Adrenal gland (tissue), 5 donors: ENCODE results near the gene ESRP2.

Experiments
- POLR2A ChIP-seq, 2 donors: fragments of 450-650 bp; IDR thresholded peaks; one replicate each; pipeline ENCODE4 v1.6.1; 2017; ENCODE audit warnings: antibody characterized with exemption in 2 of 2, mild to moderate bottlenecking in 2 of 2, moderate library complexity in 1 of 2
- TF ChIP-seq, protein P1 (sequence below), 6 experiments: fragments of 450-650 bp in 4 of 6; fragments of 200-600 bp in 2 of 6; sonication (generic) in 1 of 6; IDR thresholded peaks; 1 replicate in 5 of 6; 2 replicates in 1 of 6; pipeline versions ENCODE4 v1.5.1 to v1.8.0; 2016 to 2021; ENCODE audit warnings: antibody characterized with exemption in 6 of 6, mild to moderate bottlenecking in 2 of 6, moderate library complexity in 1 of 6
- donor health status: DM: no; HTN: no; CAD: no.

DNA sequence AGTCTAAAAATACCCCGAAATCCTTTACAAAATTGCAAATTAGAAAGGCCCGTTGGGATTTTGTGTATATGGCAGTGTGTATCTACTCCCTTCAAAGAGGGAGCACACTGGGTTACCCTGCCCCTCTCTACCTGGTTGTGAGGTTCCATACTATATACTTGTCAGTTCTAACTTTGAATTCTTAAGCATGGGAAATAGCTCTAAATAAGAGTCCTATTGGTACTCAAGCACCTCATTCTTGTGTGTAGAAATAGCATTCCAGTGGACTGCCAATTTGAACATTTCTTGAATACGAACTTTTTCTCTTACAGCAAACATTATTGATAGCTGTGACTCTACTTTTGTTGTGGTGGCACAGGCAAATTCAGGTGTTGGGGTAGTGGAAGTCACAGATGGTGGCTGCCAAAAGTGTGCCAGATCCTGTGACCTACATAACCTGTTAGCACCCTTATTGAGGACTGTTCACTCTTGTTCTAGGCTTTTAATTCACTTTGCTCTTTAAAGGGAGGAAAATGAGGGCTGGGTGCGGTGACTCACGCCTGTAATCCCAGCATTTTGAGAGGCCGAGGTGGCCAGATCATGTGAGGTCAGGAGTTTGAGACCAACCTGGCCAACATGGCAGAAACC lies 16.1 kb downstream of the ESRP2 start:
- TF ChIP-seq, protein P1, sequence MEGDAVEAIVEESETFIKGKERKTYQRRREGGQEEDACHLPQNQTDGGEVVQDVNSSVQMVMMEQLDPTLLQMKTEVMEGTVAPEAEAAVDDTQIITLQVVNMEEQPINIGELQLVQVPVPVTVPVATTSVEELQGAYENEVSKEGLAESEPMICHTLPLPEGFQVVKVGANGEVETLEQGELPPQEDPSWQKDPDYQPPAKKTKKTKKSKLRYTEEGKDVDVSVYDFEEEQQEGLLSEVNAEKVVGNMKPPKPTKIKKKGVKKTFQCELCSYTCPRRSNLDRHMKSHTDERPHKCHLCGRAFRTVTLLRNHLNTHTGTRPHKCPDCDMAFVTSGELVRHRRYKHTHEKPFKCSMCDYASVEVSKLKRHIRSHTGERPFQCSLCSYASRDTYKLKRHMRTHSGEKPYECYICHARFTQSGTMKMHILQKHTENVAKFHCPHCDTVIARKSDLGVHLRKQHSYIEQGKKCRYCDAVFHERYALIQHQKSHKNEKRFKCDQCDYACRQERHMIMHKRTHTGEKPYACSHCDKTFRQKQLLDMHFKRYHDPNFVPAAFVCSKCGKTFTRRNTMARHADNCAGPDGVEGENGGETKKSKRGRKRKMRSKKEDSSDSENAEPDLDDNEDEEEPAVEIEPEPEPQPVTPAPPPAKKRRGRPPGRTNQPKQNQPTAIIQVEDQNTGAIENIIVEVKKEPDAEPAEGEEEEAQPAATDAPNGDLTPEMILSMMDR (IDR thresholded peaks at IDR 0.05), result no peak
- TF ChIP-seq POLR2A (IDR thresholded peaks at IDR 0.05), result no peak
